GM18873 (cell line): Measurements from ENCODE around the gene KIF1A.
"Not testable (repeated sequence)": the region's sequence is repeated elsewhere in the genome, so short reads cannot be mapped to it uniquely, and the experiment has no call there.

Experiments
- ATAC-seq: cut with Tn5 transposase; IDR thresholded peaks from one replicate; pipeline ENCODE4 v1.9.1; 2021; ENCODE audit warnings: mild to moderate bottlenecking, moderate library complexity, moderate number of reproducible peaks; ENCODE audit not compliant: unreplicated experiment, low FRiP score

KIF1A gene

GRCh38 chr2:240789501-240790369, 30.3 kb downstream of the KIF1A start:
- ATAC-seq = no peak

- ATAC-seq = no peak
Observed at GRCh38 chr2:240789051-240789453, 31.0 kb downstream of the KIF1A start.

- no peak for ATAC-seq
Observed at GRCh38 chr2:240788482-240788881, 31.5 kb downstream of the KIF1A start.

- no peak for ATAC-seq
Observed at GRCh38 chr2:240787521-240788472, 32.2 kb downstream of the KIF1A start.

GRCh38 chr2:240786871-240787311, 33.1 kb downstream of the KIF1A start:
- ATAC-seq = no peak

GRCh38 chr2:240786355-240786841, 33.6 kb downstream of the KIF1A start:
- ATAC-seq = no peak

GRCh38 chr2:240785424-240786335, 34.3 kb downstream of the KIF1A start:
- no peak for ATAC-seq

GRCh38 chr2:240784629-240785423, 35.2 kb downstream of the KIF1A start:
- ATAC-seq = no peak

GRCh38 chr2:240783819-240784621, 36.0 kb downstream of the KIF1A start:
- ATAC-seq = no peak

- ATAC-seq = no peak
Observed at GRCh38 chr2:240782886-240783818, 36.9 kb downstream of the KIF1A start.

- no peak for ATAC-seq
Observed at GRCh38 chr2:240782221-240782885, 37.7 kb downstream of the KIF1A start.

- no peak for ATAC-seq
Observed at GRCh38 chr2:240781471-240782220, 38.4 kb downstream of the KIF1A start.

GRCh38 chr2:240780023-240780700, 39.9 kb downstream of the KIF1A start:
- ATAC-seq = no peak

- ATAC-seq = not testable (repeated sequence)
Observed at GRCh38 chr2:240779250-240779832, 40.7 kb downstream of the KIF1A start.

- ATAC-seq = no peak
Observed at GRCh38 chr2:240778426-240778825, 41.6 kb downstream of the KIF1A start.
